GM12801 (cell line): ENCODE data around the gene ZNF25.

Source experiments
- CTCF ChIP-seq: IDR thresholded peaks from one replicate; pipeline ENCODE4 v1.5.1; 2011; ENCODE audit warnings: control low read depth; ENCODE audit not compliant: insufficient read length; ENCODE audit errors: extremely low read depth

Gene ZNF25

GRCh38 chr10:37934791-37935190, 41.7 kb downstream of the ZNF25 start:
- no peak for TF ChIP-seq CTCF

GRCh38 chr10:37930423-37930822, 46.0 kb downstream of the ZNF25 start:
- TF ChIP-seq CTCF: no peak

DNA sequence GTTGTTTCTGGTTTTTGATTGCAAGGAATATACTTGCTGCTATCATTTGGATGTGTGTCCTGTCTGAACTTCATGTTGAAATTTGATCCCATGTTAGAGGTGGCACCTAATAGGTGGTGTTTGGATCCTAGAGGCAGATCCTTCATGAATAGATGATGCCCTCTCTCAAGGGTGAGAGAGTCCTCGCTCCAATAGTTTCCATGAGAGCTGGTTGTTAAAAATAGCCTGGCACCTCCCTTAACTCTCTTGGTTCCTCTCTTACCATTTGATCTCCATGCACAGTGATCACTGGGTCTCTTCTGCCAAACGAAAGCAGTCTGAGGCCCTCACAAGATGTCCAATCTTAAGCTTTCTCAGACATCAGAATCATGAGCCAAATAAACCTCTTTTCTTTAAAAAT, 70.1 kb downstream of the ZNF25 start:
- no peak for TF ChIP-seq CTCF
